Measurements from ENCODE around the gene ASB8.
"Not testable (repeated sequence)": the region's sequence is repeated elsewhere in the genome, so short reads cannot be mapped to it uniquely, and the experiment has no call there.

Gene ASB8

DNA sequence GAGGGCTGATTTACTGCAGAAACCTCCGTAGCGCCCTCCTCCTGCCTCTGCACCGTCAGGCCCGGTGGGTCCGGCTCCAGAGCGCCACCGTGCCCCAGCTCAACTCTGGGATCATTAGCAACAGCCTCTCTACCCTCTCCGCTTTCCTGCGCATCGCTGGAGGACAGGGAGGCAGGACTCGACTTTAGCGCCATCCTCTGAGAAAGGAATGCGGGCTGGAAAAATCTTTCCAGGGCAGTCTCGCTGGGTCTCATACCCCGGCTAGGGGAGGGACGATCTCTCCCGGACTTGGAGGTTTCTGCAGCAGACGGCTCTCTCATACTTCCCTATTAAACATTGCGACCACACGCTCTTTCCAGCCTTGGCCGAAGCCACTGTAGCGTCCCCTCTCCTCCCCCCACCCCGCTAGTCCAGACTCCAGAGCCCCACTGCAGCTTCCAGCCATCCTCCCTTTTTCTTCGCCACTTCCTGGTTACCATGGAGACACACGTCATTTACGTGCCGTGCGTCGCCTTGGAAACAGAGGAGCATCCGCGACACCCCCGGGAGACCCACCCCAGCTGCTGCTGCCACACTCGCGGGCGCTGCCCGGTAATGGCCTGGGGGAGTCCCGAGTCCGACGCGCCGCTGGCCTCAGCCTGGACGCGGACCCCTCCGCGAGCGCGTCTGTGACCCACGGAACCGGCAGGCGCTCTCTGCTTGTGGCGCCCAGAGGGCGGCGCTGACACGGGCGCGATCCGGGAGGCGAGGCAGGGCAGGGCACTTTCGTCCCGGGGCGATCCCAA is 26.0 kb upstream of the ASB8 start, which contains the start of gene CCDC184:
CCDC184 (plus strand) TSS at position 554 of the 785 bp plus-strand sequence. CDS start 479 bp downstream, outside the sequence.
- no peak for DNase-seq (ENCODE audit: low read depth)

DNA sequence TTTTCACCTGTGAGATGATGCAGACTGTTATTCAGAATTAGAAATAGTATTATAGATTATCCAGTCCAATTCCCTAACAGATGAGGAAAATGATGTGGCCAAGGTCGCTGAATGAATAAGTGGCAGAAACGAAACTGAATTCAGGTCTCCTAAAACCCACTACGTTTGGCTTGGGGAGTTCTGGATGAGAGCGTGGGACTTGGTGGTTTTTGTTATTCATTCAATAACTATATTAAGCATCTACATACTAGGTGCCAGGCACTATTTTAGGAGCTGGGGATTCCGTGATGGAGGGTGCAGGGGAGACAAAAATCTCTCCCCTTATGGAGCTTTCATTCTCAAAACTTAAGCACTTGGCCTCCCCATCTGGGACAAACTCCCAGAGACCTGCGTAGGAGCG is 25.3 kb upstream of the ASB8 start:
- no peak for DNase-seq (ENCODE audit: low read depth)

GRCh38 chr12:48180857-48181495 is 23.7 kb upstream of the ASB8 start:
- DNase-seq (ENCODE audit: low read depth), result no peak

DNA sequence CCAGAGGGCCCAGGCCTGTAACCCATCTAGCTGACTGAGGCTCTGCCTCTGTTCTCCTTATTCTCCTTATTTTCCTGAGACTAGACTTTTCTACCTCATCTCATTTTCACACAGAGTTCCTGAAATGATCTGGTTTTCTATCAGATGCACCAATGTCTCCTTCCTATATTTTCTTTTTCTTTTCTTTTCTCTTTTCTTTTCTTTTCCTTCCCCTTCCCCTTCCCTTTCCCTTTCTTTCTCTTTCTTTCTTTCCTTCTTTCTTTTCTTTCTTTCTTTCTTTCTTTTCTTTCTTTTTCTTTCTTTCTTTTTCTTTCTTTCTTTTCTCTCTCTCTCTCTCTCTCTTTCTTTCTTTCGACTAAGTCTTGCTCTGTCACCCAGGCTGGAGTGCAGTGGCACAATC is 23.1 kb upstream of the ASB8 start:
- no peak for DNase-seq (ENCODE audit: low read depth)

DNA sequence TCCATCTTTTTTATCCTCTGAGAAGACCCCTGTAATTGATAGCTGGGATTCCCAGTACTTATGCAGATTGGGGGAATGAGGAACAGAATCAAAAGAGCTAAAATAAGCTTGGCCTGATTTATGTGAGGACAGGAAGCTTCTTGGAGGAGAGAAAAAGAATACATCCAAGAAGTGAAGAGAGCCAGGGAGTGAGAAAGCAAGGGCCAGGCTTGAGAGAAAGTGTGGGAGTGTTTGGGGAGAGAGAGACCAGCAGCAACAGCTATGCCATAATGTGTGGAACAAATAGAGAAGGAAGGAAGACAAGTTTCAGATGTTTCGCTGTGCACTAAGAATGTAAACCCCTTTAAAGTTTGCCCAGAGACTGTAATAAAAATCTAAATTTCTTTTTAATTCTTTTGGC is 22.2 kb upstream of the ASB8 start:
- no peak for DNase-seq (ENCODE audit: low read depth)

DNA sequence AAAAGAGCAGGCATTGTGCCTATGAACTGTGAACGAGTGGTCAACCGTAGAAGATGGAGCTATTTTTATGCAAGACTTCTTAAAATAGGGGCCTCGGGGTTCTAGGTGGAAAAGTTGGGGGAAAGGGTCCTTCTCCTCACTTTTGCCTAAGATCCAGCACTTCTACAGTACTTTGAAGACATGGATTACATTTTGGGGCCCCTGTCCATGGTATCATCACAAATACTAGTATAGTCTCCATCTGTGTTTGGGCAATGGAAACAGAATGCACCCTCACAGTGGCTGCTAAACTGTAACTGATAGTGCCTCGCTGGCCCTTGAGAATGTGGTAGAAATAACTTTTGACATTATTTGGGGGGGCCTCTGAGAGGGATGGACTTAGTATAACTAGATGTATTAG is 20.7 kb upstream of the ASB8 start:
- no peak for DNase-seq (ENCODE audit: low read depth)

GRCh38 chr12:48176417-48176751 is 19.1 kb upstream of the ASB8 start:
- no peak for DNase-seq (ENCODE audit: low read depth)

- DNase-seq (ENCODE audit: low read depth), result no peak
Measured at GRCh38 chr12:48175613-48176416, 18.5 kb upstream of the ASB8 start.

DNA sequence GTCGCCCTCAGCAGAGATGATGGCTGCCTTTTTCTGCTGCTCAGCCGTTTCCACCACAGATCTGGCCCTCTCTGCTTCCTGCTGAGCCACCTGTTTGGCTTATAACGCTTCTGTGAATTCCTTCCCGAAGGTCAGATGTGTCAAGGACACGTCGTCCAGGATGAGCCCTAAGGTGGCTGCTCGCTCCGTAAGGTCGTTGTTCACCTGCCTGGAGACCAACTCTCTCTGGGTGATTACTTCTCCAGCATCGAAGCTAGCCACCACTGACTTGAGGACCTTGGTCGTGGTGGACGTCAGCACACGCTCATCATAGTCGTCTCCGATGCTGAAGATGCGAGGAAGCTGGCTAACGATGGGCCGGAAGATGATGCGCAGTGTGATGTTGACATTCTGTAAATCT is 11.7 kb upstream of the ASB8 start:
- DNase-seq (ENCODE audit: low read depth), result no peak

DNA sequence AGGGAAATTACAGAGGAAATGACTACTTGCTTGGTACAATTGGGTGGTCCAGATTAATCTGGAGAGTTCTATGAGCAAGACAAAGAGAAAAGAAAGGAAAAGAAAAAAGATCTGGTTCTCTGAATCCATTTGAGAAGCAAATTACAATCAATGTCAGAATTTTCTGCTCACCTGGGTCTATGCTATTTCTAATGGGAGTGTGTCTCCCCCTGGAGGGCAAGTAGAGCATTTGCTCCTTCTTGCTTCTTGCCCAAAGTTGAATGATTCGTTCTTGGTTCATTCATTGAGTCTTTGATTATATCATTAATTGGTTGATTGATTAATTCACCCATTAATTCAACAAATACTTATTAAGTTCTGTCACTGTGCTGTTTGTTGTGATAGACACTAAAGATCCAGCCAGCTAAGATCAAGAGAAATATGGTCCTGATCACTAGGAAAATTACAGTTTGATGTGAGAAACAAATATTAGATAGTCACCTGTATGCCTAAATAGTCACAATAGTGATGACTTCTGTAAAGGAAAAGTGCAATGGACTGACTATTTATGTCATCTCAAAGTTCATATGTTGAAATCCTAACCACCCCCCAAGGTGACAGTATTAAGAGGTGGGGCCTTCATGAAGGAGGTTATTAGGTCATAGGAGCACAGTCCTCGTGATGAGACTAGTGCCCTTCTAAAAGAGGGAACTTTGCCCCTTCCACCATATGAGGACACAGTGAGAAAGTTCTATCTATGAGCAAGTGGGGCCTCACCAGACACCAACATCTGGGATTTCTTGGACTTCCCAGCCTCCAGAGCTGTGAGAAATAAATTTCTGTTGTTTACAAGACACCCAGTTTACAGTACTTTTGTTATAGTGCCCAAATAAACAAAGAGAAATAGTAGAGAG is 8.0 kb upstream of the ASB8 start:
- DNase-seq (ENCODE audit: low read depth), result no peak

GRCh38 chr12:48164451-48164850 is 7.1 kb upstream of the ASB8 start:
- no peak for DNase-seq (ENCODE audit: low read depth)

GRCh38 chr12:48163150-48163747 is 5.9 kb upstream of the ASB8 start:
- DNase-seq (ENCODE audit: low read depth), result no peak

GRCh38 chr12:48160807-48161206 is 3.5 kb upstream of the ASB8 start:
- DNase-seq (ENCODE audit: low read depth), result no peak

GRCh38 chr12:48160046-48160445 is 2.7 kb upstream of the ASB8 start:
- DNase-seq (ENCODE audit: low read depth), result no peak

- DNase-seq (ENCODE audit: low read depth), result no peak
Measured at GRCh38 chr12:48157889-48158370, 615 bp upstream of the ASB8 start.

- DNase-seq (ENCODE audit: low read depth), result no peak
Measured at GRCh38 chr12:48156652-48157017, 680 bp downstream of the ASB8 start.

DNA sequence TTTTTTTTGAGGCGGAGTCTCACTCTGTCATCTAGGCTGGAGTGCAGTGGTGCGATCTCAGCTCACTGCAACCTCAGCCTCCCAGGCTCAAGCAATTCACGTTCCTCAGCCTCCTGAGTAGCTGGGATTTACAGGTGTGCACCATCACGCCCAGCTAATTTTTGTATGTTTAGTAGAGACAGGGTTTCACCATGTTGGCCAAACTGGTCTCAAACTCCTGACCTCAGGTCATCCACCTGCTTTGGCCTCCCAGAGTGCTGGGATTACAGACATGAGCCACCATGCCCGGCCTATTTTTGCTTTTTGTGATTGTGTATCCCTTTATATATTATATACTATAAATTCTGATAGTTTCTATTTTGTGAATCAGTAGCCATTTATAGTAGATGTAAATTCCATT is 1.5 kb downstream of the ASB8 start:
- not testable (repeated sequence) for DNase-seq (ENCODE audit: low read depth)

GRCh38 chr12:48151103-48151771 is 6.1 kb downstream of the ASB8 start:
- DNase-seq (ENCODE audit: low read depth), result no peak

DNA sequence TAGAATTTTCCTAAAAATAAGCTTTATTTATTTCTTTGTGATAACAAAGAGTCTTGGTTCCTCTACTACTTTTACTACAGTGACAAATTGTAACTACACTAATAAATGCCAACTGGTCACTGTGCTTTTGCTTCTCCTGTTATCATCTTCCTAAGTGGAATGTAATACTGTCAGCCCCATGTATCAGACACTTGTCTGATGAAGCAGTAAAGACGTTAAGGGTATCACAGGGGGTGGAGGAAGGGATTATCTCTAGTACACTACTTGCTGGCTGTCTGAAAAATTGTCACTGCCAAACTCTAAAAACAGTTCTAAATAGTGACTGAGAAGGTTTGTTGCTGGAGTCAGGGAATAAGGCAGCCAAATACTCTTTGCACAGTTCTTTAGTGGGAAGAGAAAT is 11.3 kb downstream of the ASB8 start:
- DNase-seq (ENCODE audit: low read depth), result no peak

- no peak for DNase-seq (ENCODE audit: low read depth)
Measured at GRCh38 chr12:48143898-48144297, 13.4 kb downstream of the ASB8 start.

Measured in HS-27A (cell line).